Gastrocnemius medialis (tissue), 4 donors: ENCODE measurements around the gene ALG3. TPM values are rescaled to one million over a fixed set of nuclear protein-coding genes. Genes with fewer than 3 reads are reported as not detected.

Experiments used
- ATAC-seq, 2 donors: fragments of 150-250 bp; one replicate each; pipeline ENCODE4 v1.9.1; 2016
- DNase-seq, 2 donors: peaks; one replicate each; pipeline ENCODE4 v3.0.0-alpha.2; 2019
- H3K27ac ChIP-seq, 4 donors: fragments of 200-600 bp; sonication (generic); 1 replicate in 1 of 4; 2 replicates in 3 of 4; pipeline ENCODE4 v1.5.1; 2016 to 2018; ENCODE audit warnings: mild to moderate bottlenecking in 2 of 4, moderate library complexity in 1 of 4
- H3K27me3 ChIP-seq, 3 donors: fragments of 200-600 bp; sonication (generic) in 2 of 3; 1 replicate in 1 of 3; 2 replicates in 2 of 3; pipeline versions ENCODE4 v1.5.1 to v1.6.0; 2016 to 2019; ENCODE audit warnings: mild to moderate bottlenecking in 1 of 3, moderate library complexity in 1 of 3
- H3K36me3 ChIP-seq, 2 donors: fragments of 200-600 bp; sonication (generic) in 1 of 2; one replicate each; pipeline ENCODE4 v1.5.1; 2017 to 2018
- H3K4me1 ChIP-seq, 2 donors: fragments of 200-600 bp; sonication (generic) in 1 of 2; one replicate each; pipeline ENCODE4 v1.5.1; 2016 to 2017; ENCODE audit warnings: mild to moderate bottlenecking in 2 of 2
- H3K4me3 ChIP-seq, 4 donors: fragments of 200-600 bp; sonication (generic) in 3 of 4; 1 replicate in 1 of 4; 2 replicates in 3 of 4; pipeline ENCODE4 v1.5.1; 2016 to 2019; ENCODE audit warnings: mild to moderate bottlenecking in 2 of 4
- H3K9me3 ChIP-seq, 3 donors: fragments of 200-600 bp; sonication (generic) in 2 of 3; 1 replicate in 1 of 3; 2 replicates in 2 of 3; pipeline ENCODE4 v1.5.1; 2016 to 2019
- CTCF ChIP-seq, 5 experiments: fragments of 450-650 bp in 3 of 5; fragments of 200-600 bp in 2 of 5; sonication (generic) in 2 of 5; IDR thresholded peaks in 4 of 5; conservative IDR thresholded peaks in 1 of 5; 1 replicate in 4 of 5; 2 replicates in 1 of 5; pipeline ENCODE4 v1.5.1; 2016 to 2019; ENCODE audit warnings: antibody characterized with exemption in 5 of 5, mild to moderate bottlenecking in 3 of 5, moderate library complexity in 3 of 5
- POLR2A ChIP-seq, 2 donors: fragments of 450-650 bp; IDR thresholded peaks; one replicate each; pipeline ENCODE4 v1.6.1; 2017; ENCODE audit warnings: antibody characterized with exemption in 2 of 2, mild to moderate bottlenecking in 2 of 2, moderate library complexity in 2 of 2
- in situ Hi-C, 4 donors: fragments of 200-750 bp; cut with MboI; loops; one replicate each; pipeline versions ENCODE4 v1.15.0 to v1.8.0; 2017; ENCODE audit warnings: low sequenced_read_pairs in 4 of 4
- intact Hi-C: fragments of 100-400 bp; cut with DNase I; formaldehyde crosslinking; loops from one replicate; pipeline ENCODE4 v1.15.1; 2023; ENCODE audit warnings: low total_unique reads
- total RNA-seq, 4 donors: library from RNA; depleted of rRNA; stranded (reverse); fragments of >200 nt; gene quantifications; one replicate each; pipeline versions ENCODE4 v1.1.0 to v1.2.3, GENCODE V29; 2016

ALG3 gene
- total RNA-seq, 4 donors from 2014 or later, result 35.0 to 58.1 (median 50.1) TPM

GRCh38 chr3:184231671-184232070 is 17.1 kb downstream of the ALG3 start:
- no peak for ATAC-seq
- intact Hi-C loops, result no loop called here
- no peak overlapping the region for H3K4me3 ChIP-seq
- H3K4me1 ChIP-seq, result peaks cover 4 to 9% of the 10 kb centered on the region in 2 donors
- TF ChIP-seq POLR2A (IDR thresholded peaks at IDR 0.05), result no peak
- TF ChIP-seq CTCF (IDR thresholded peaks at IDR 0.05 in 4 of 5, conservative IDR thresholded peaks at IDR 0.05 in 1 of 5), result no peak
- no peak for DNase-seq
- H3K27ac ChIP-seq, result no peak overlapping the region
- in situ Hi-C loops, result loop anchor here in 2 of 4 donors (25.0 kb wide), 2 partner anchors 94 to 344 kb away; partner anchors contain the start of genes EIF2B5 (in 1 of the 2) and PARL (in 1 of the 2)
- no peaks in the 10 kb centered on the region for H3K9me3 ChIP-seq
- H3K36me3 ChIP-seq, result no peaks in the 10 kb centered on the region
- H3K27me3 ChIP-seq, result peaks cover 33 to 45% (median 36%) of the 10 kb centered on the region in 3 donors

- Histone ChIP-seq H3K9me3 (no peaks in the 10 kb centered on the region), H3K4me1 (peaks cover 4 to 9% of the 10 kb centered on the region in 2 donors), H3K36me3 (no peaks in the 10 kb centered on the region), H3K27me3 (peaks cover 33 to 45% (median 36%) of the 10 kb centered on the region in 3 donors), H3K27ac (no peak overlapping the region), H3K4me3 (peak overlapping the region; percentile 29 to 60 (median 52))
- intact Hi-C loops, result no loop called here
- ATAC-seq (no peak), DNase-seq (no peak)
- TF ChIP-seq CTCF (IDR thresholded peaks at IDR 0.05 in 4 of 5, conservative IDR thresholded peaks at IDR 0.05 in 1 of 5), result no peak
- TF ChIP-seq POLR2A (IDR thresholded peaks at IDR 0.05), result no peak
- in situ Hi-C loops, result loop anchor here in 2 of 4 donors (25.0 kb wide), 2 partner anchors 94 to 344 kb away; partner anchors contain the start of genes EIF2B5 (in 1 of the 2) and PARL (in 1 of the 2)
Observed at GRCh38 chr3:184230603-184231528, 17.9 kb downstream of the ALG3 start.

GRCh38 chr3:184230081-184230602 is 18.6 kb downstream of the ALG3 start:
- Histone ChIP-seq H3K36me3 (no peaks in the 10 kb centered on the region), H3K4me3 (peak overlapping the region; percentile 29 to 60 (median 52)), H3K4me1 (peaks cover 4 to 9% of the 10 kb centered on the region in 2 donors), H3K27ac (no peak overlapping the region), H3K27me3 (peaks cover 33 to 45% (median 36%) of the 10 kb centered on the region in 3 donors), H3K9me3 (no peaks in the 10 kb centered on the region)
- ATAC-seq (no peak), DNase-seq (no peak)
- in situ Hi-C loops, result loop anchor here in 2 of 4 donors (25.0 kb wide), 2 partner anchors 93 to 343 kb away; partner anchors contain the start of genes EIF2B5 (in 1 of the 2) and PARL (in 1 of the 2)
- no peak for TF ChIP-seq POLR2A (IDR thresholded peaks at IDR 0.05)
- no peak for TF ChIP-seq CTCF (IDR thresholded peaks at IDR 0.05 in 4 of 5, conservative IDR thresholded peaks at IDR 0.05 in 1 of 5)
- intact Hi-C loops, result no loop called here

- Histone ChIP-seq H3K4me3 (peak within 1 kb of the TSS; percentile 29 to 60 (median 52)), H3K27ac (no peak within 1 kb of the TSS), H3K36me3 (no peaks in the 10 kb centered on the region), H3K9me3 (no peaks in the 10 kb centered on the region), H3K4me1 (peaks cover 4 to 9% of the 10 kb centered on the region in 2 donors), H3K27me3 (peaks cover 33 to 45% (median 36%) of the 10 kb centered on the region in 3 donors)
- intact Hi-C loops (loop anchor here (2.0 to 5.0 kb wide), 2 partner anchors 21 to 58 kb away; no protein-coding TSS in a partner anchor), in situ Hi-C loops (loop anchor here in 2 of 4 donors (25.0 kb wide), 2 partner anchors 92 to 342 kb away; partner anchors contain the start of genes EIF2B5 (in 1 of the 2) and PARL (in 1 of the 2))
- TF ChIP-seq POLR2A (IDR thresholded peaks at IDR 0.05) (no peak), CTCF (IDR thresholded peaks at IDR 0.05 in 4 of 5, conservative IDR thresholded peaks at IDR 0.05 in 1 of 5) (peak in 2 of 5 experiments; percentile 24 to 32)
- DNase-seq (no peak), ATAC-seq (peak; percentile 18 to 29)
Observed at GRCh38 chr3:184229394-184230080, 19.2 kb downstream of the ALG3 start, which contains the start of gene VWA5B2. Gene VWA5B2, plus strand, starts transcription at chr3:184229585. Its CDS starts 944 bp downstream, at chr3:184230529.
